ENCODE measurements around the gene ADA.

Gene ADA

DNA sequence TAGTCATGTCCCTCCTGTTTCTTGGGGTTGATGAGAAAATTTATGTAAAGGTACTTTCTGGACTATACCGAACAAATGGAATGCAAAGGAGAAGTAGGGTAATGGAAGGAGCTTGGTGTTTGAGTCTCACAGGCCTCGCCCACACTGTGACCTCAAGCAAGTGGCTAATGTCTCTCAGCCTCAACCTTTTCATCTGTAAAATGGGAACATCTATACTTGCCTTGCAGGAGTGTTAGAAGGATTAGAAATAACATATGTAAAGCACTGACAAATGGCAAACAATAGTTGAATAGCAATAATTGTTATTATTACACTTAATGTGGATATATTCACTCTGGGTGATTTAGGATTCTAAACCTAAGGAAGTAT is 78.0 kb downstream of the ADA start:
- DNase-seq: no peak

- DNase-seq: no peak
Measured at GRCh38 chr20:44572551-44573500, 78.7 kb downstream of the ADA start.

DNA sequence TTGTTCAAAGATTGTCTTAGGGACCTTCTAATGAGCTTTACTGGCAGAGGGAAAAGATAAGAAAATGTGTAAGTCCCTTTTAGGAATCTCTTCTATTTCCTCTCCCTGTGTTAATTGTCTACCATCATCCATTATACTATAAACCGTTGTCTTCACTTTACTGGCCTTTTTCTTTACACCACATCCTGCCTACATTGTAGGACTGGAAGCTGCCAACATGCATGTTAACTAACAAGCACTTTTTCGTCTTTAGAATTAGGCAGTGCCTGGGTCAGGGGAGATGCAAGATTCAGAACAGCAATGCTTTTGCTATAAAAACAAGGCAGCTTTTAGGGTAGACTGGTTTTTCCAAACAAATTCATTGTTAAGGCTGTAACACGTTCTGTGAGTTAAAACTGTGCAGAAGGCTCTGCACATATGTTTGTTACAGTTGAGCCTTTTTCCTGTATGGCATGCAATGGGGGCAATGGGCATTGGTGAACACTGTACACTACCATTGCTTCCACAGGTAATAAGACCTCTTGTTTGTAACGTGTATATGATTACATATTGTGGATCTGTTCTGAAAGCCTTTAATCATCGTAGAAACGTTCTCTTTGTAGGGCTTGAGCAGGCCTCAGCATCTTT is 80.0 kb downstream of the ADA start:
- no peak for DNase-seq

DNA sequence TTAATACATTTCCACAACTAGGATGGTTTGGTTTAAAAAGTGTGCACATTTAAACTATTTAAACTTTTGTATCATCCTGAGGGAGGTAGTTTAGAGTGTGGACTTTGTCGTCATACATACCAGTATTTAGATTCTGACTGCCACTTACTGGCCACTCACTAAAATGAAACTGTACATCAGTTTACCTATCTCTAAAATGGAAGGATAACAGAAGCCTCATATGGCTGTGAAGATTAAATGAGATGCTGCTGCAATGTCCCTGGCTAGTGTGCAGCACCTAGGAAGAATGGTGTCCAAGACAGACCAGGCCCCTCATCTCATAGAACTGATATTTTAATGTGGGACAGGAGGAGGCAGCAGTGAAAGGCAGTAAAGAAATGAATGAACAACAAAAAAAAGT is 81.1 kb downstream of the ADA start:
- DNase-seq: no peak
